Liver (tissue), 3 donors: Measurements from ENCODE around the gene TNS4.

Experiments used
- ATF3 ChIP-seq: IDR thresholded peaks from 2 replicates; pipeline ENCODE4 v1.6.1; 2016; ENCODE audit warnings: antibody characterized with exemption
- JUND ChIP-seq, 2 donors: IDR thresholded peaks; 2 replicates each; pipeline ENCODE4 v1.6.1; 2016; ENCODE audit warnings: antibody characterized with exemption in 2 of 2
- NR2F2 ChIP-seq: IDR thresholded peaks from 2 replicates; pipeline ENCODE4 v1.6.1; 2016; ENCODE audit warnings: antibody characterized with exemption
- REST ChIP-seq: IDR thresholded peaks from 2 replicates; pipeline ENCODE4 v1.6.1; 2016; ENCODE audit warnings: antibody characterized with exemption, mild to moderate bottlenecking
- SP1 ChIP-seq: IDR thresholded peaks from 2 replicates; pipeline ENCODE4 v1.6.1; 2018; ENCODE audit warnings: antibody characterized with exemption, mild to moderate bottlenecking
- TAF1 ChIP-seq: conservative IDR thresholded peaks from 2 replicates; pipeline ENCODE4 v1.6.1; 2016; ENCODE audit warnings: antibody characterized with exemption, mild to moderate bottlenecking
- TF ChIP-seq, protein P1 (sequence below): fragments of 150-350 bp; IDR thresholded peaks from 2 replicates; pipeline ENCODE4 v1.5.1; 2017; ENCODE audit warnings: improper control_type of control experiment, low read depth, low read length; ENCODE audit not compliant: missing input control
- donor health status: healthy.
- donor health status: healthy.

- peak; percentile 55 for TF ChIP-seq REST
- no peak for TF ChIP-seq TAF1
- peak in 1 of 2 donors; percentile 37 for TF ChIP-seq JUND (IDR thresholded peaks at IDR 0.05)
- TF ChIP-seq, protein P1, sequence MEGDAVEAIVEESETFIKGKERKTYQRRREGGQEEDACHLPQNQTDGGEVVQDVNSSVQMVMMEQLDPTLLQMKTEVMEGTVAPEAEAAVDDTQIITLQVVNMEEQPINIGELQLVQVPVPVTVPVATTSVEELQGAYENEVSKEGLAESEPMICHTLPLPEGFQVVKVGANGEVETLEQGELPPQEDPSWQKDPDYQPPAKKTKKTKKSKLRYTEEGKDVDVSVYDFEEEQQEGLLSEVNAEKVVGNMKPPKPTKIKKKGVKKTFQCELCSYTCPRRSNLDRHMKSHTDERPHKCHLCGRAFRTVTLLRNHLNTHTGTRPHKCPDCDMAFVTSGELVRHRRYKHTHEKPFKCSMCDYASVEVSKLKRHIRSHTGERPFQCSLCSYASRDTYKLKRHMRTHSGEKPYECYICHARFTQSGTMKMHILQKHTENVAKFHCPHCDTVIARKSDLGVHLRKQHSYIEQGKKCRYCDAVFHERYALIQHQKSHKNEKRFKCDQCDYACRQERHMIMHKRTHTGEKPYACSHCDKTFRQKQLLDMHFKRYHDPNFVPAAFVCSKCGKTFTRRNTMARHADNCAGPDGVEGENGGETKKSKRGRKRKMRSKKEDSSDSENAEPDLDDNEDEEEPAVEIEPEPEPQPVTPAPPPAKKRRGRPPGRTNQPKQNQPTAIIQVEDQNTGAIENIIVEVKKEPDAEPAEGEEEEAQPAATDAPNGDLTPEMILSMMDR = no peak
- no peak for TF ChIP-seq NR2F2
- no peak for TF ChIP-seq ATF3
- peak; percentile 24 for TF ChIP-seq SP1
These were observed 57.2 kb downstream of the TNS4 start for GRCh38 chr17:40443988-40444899.
